ENCODE measurements around the gene PARD3. TPM values are rescaled to one million over a fixed set of nuclear protein-coding genes. Genes with fewer than 3 reads are reported as not detected.
"Not testable (repeated sequence)": the region's sequence is repeated elsewhere in the genome, so short reads cannot be mapped to it uniquely, and the experiment has no call there.

PARD3 gene
- total RNA-seq, 1 donor from 2014 or later: 76.4 TPM

DNA sequence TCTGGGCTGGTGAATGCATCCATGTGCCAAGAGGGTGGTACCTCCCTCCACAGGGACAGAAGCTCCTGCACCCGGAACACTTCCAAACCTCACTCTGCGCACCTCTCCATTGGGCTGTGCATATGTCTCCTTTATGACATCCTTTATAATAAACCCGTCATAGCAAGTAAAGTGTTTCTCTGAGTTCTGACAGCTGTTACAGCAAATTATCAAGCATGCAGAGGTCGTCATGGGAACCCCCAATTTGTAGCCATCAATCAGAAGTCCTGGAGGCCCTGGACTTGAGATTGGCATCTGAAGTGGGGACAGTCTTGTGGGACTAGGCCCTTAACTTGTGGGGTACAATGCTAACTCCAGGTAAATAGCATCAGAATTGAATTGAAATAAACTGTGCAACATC lies 29.4 kb upstream of the PARD3 start:
- no peak for DNase-seq (ENCODE audit: low read depth)
- Histone ChIP-seq H3K4me3 (ENCODE audit: low read depth, low read length) (no peak overlapping the region), H3K27me3 (ENCODE audit: control insufficient read depth, insufficient read depth, low read length) (no peaks in the 10 kb centered on the region), H3K36me3 (ENCODE audit: control insufficient read depth, insufficient read depth, low read length) (no peaks in the 10 kb centered on the region)
- no peak for TF ChIP-seq CTCF (IDR thresholded peaks at IDR 0.05; ENCODE audit: insufficient read depth, low read length, poor library complexity, severe bottlenecking)

GRCh38 chr10:34843470-34843869 lies 28.4 kb upstream of the PARD3 start:
- not testable (repeated sequence) for H3K27me3 ChIP-seq (ENCODE audit: control insufficient read depth, insufficient read depth, low read length); DNase-seq (ENCODE audit: low read depth); H3K4me3 ChIP-seq (ENCODE audit: low read depth, low read length); H3K36me3 ChIP-seq (ENCODE audit: control insufficient read depth, insufficient read depth, low read length)

- no peaks in the 10 kb centered on the region for H3K27me3 ChIP-seq (ENCODE audit: control insufficient read depth, insufficient read depth, low read length)
- H3K4me3 ChIP-seq (ENCODE audit: low read depth, low read length): no peak overlapping the region
- no peaks in the 10 kb centered on the region for H3K36me3 ChIP-seq (ENCODE audit: control insufficient read depth, insufficient read depth, low read length)
- TF ChIP-seq CTCF (IDR thresholded peaks at IDR 0.05; ENCODE audit: insufficient read depth, low read length, poor library complexity, severe bottlenecking): no peak
- DNase-seq (ENCODE audit: low read depth): no peak
These were observed 23.3 kb upstream of the PARD3 start for GRCh38 chr10:34838366-34838900.

GRCh38 chr10:34835908-34836508 lies 20.9 kb upstream of the PARD3 start:
- TF ChIP-seq CTCF (IDR thresholded peaks at IDR 0.05; ENCODE audit: insufficient read depth, low read length, poor library complexity, severe bottlenecking): no peak
- no peaks in the 10 kb centered on the region for H3K36me3 ChIP-seq (ENCODE audit: control insufficient read depth, insufficient read depth, low read length)

GRCh38 chr10:34834274-34834673 lies 19.2 kb upstream of the PARD3 start:
- no peaks in the 10 kb centered on the region for H3K36me3 ChIP-seq (ENCODE audit: control insufficient read depth, insufficient read depth, low read length)
- no peak for TF ChIP-seq CTCF (IDR thresholded peaks at IDR 0.05; ENCODE audit: insufficient read depth, low read length, poor library complexity, severe bottlenecking)
- H3K27me3 ChIP-seq (ENCODE audit: control insufficient read depth, insufficient read depth, low read length): no peaks in the 10 kb centered on the region
- no peak overlapping the region for H3K4me3 ChIP-seq (ENCODE audit: low read depth, low read length)
- DNase-seq (ENCODE audit: low read depth): no peak

More at GRCh38 chr10:34835908-34836508, 20.9 kb upstream of the PARD3 start:
- Histone ChIP-seq H3K4me3 (ENCODE audit: low read depth, low read length) (no peak overlapping the region), H3K27me3 (ENCODE audit: control insufficient read depth, insufficient read depth, low read length) (no peaks in the 10 kb centered on the region)
- no peak for DNase-seq (ENCODE audit: low read depth)

DNA sequence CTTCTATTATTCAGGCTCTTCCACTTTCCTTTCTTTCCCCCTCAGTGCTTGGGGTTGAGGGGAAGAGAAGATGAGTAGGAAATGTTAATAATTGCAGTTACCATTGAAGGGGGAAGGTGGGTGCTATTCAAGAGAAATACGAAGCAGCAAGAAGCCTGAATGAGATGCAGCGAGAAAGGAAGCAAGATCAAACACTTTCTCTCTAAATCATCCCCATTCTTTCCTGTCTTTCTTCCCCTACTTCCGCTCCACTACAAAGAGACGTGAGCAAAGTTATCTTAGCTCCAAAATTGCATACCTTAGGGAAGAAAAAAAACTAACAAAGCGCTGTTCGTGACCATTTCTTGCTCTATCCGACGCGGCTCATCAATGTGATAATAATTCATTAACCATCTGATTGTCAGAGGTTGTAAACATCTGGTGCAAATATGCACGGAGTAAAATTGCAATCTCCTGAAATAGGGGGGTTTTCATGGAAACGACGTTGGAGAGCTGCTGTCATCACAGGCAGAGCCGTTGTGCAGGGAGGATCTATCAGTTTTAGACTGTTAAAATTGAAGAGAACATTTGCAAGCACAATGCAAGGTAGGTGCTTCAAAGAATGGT lies 15.2 kb upstream of the PARD3 start:
- H3K4me3 ChIP-seq (ENCODE audit: low read depth, low read length): no peak overlapping the region
- H3K27me3 ChIP-seq (ENCODE audit: control insufficient read depth, insufficient read depth, low read length): no peaks in the 10 kb centered on the region
- TF ChIP-seq CTCF (IDR thresholded peaks at IDR 0.05; ENCODE audit: insufficient read depth, low read length, poor library complexity, severe bottlenecking): no peak
- no peaks in the 10 kb centered on the region for H3K36me3 ChIP-seq (ENCODE audit: control insufficient read depth, insufficient read depth, low read length)
- no peak for DNase-seq (ENCODE audit: low read depth)

Measured in kidney epithelial cell (primary cell).